ENCODE data around the gene ZPBP.

ZPBP gene

GRCh38 chr7:50037086-50037485, 56.0 kb downstream of the ZPBP start:
- no peak for DNase-seq

GRCh38 chr7:50022991-50023390, 70.1 kb downstream of the ZPBP start:
- no peak for DNase-seq

GRCh38 chr7:50022451-50022850, 70.6 kb downstream of the ZPBP start:
- DNase-seq = no peak

GRCh38 chr7:49995681-49996080, 97.4 kb downstream of the ZPBP start:
- DNase-seq = no peak

- DNase-seq = no peak
These were observed 106.9 kb downstream of the ZPBP start for GRCh38 chr7:49986191-49986590.

- DNase-seq = no peak
These were observed 112.6 kb downstream of the ZPBP start for GRCh38 chr7:49980465-49980864.

- no peak for DNase-seq
These were observed 116.8 kb downstream of the ZPBP start for GRCh38 chr7:49976238-49976637.

- DNase-seq = no peak
These were observed 119.0 kb downstream of the ZPBP start for GRCh38 chr7:49974035-49974434.

GRCh38 chr7:49937608-49938007, 155.4 kb downstream of the ZPBP start:
- no peak for DNase-seq

- no peak for DNase-seq
These were observed 161.4 kb downstream of the ZPBP start for GRCh38 chr7:49931627-49932026.

- DNase-seq = no peak
These were observed 164.3 kb downstream of the ZPBP start for GRCh38 chr7:49928787-49929186.

- no peak for DNase-seq
These were observed 165.4 kb downstream of the ZPBP start for GRCh38 chr7:49927631-49928030.

GRCh38 chr7:49926720-49927119, 166.3 kb downstream of the ZPBP start:
- no peak for DNase-seq

GRCh38 chr7:49911909-49912308, 181.1 kb downstream of the ZPBP start:
- no peak for DNase-seq

GRCh38 chr7:49894543-49894942, 198.5 kb downstream of the ZPBP start:
- DNase-seq = no peak

- DNase-seq = no peak
These were observed 199.9 kb downstream of the ZPBP start for GRCh38 chr7:49893131-49893530.

GRCh38 chr7:49892481-49892880, 200.6 kb downstream of the ZPBP start:
- no peak for DNase-seq

All from stimulated activated CD4-positive, alpha-beta T cell treated with anti-CD3 and anti-CD28 coated beads, Interleukin-2, amount 100 ng/mL, for 48 hours (primary cell).